ENCODE data around the gene SPINK5.

DNA sequence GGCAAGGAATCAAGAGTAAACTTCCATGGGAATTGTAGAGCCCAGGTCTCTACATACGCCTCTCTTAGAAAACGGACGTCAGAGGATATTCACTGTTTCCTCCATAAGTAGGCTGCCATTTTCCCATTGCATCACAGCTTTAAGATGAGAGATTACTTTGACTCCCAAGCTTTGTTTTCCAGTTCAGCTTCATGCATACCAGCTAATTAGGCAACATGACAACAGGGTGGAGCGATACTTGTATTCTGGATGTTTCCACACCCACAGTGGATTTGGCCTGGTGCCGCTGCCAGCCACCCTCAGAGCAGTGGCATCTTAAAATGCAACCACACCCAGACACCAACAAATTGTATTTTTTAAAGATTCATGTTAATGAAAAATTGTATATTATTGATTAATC lies 20.9 kb upstream of the SPINK5 start:
- TF ChIP-seq CTCF (IDR thresholded peaks at IDR 0.05; ENCODE audit: borderline replicate concordance, extremely low read depth, low read length, poor library complexity, severe bottlenecking) (no peak), EZH2 (IDR thresholded peaks at IDR 0.05; ENCODE audit: borderline replicate concordance, low read depth, low read length, severe bottlenecking) (no peak)

Data from DND-41 (cell line).